Large intestine (tissue), 3 donors: ENCODE results near the gene ATAD3A. TPM values are rescaled to one million over a fixed set of nuclear protein-coding genes. Genes with fewer than 3 reads are reported as not detected.
A peak's percentile ranks its signal among the peaks of the same experiment; 100 is the strongest.

Experiments used
- DNase-seq, 2 donors: peaks; one replicate each; pipeline versions ENCODE4 v3.0.0 to v3.0.0-alpha.2; 2013
- H3K27ac ChIP-seq: one replicate; pipeline ENCODE4 v1.5.1; 2013; ENCODE audit warnings: low read length
- H3K27me3 ChIP-seq: 2 replicates; pipeline ENCODE4 v1.6.1; 2013; ENCODE audit warnings: low read length; ENCODE audit not compliant: control insufficient read depth, insufficient read depth
- H3K36me3 ChIP-seq: 2 replicates; pipeline ENCODE4 v1.6.1; 2013; ENCODE audit warnings: low read length; ENCODE audit not compliant: control insufficient read depth, insufficient read depth
- H3K4me1 ChIP-seq: one replicate; pipeline ENCODE4 v1.6.1; 2013; ENCODE audit warnings: low read length; ENCODE audit not compliant: control insufficient read depth, insufficient read depth
- H3K4me3 ChIP-seq: one replicate; pipeline ENCODE4 v1.5.1; 2013; ENCODE audit warnings: low read length
- H3K9me3 ChIP-seq: one replicate; pipeline ENCODE4 v1.6.1; 2013; ENCODE audit warnings: mild to moderate bottlenecking, low read depth, low read length, moderate library complexity; ENCODE audit not compliant: control insufficient read depth
- WGBS: methylation state at CpG from one replicate; pipeline ENCODE4 v1.1.5; 2013; ENCODE audit warnings: low lambda C conversion rate; ENCODE audit not compliant: insufficient coverage; 5-methylcytosine and 5-hydroxymethylcytosine counted together
- polyA plus RNA-seq: library from polyadenylated mRNA; unstranded; fragments of 120-200 nt; gene quantifications from one replicate; pipeline ENCODE4 v1.2.1, GENCODE V29; 2013

ATAD3A gene
- polyA plus RNA-seq, 1 donor, result 20.1 TPM

DNA sequence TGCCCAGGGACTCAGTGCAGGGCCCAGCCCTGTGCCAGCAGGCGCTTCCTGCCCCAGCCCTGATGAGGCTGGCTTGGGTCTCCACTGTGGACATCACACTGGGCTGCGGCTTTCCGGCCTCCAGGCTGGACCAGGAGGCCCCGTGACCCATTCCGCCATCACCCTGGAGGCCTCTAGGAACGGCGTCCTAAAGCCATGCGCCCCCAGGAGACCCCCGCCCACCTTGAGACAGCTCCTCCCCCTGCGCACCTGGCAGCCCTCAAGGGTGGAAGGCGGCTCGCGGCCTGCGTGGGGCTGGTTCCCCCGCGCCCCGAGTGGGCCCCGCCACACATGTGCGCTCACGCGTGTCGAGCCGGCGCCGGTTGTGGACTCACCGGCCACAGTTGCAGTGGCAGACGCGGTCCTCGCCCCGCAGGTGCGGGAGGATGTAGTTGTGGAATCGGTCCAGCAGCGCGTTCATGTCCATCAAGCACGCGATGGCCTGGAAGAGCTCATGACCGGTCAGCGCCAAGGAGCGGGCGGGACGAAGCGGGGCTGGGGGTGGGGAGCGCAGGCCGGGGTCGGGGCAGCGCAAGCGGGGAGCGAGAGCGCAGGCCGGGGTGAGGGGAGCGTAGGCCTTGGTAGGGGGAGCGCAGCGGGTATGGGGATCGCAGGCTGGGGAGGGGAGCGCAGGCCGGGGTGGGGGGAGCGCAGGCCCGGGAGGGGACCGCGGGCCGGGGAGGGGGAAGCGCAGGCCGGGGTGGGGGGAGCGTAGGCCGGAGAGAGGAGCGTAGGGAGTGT is 27.5 kb downstream of the ATAD3A start:
- no CpG with 5 or more reads among the region's 66 CpGs for WGBS
- peaks cover 24% of the 10 kb centered on the region for H3K4me1 ChIP-seq
- peaks cover 23% of the 10 kb centered on the region for H3K36me3 ChIP-seq
- H3K9me3 ChIP-seq, result peaks cover 16% of the 10 kb centered on the region
- peaks cover 8% of the 10 kb centered on the region for H3K27me3 ChIP-seq
- no peak overlapping the region for H3K27ac ChIP-seq
- peak in 1 of 2 donors; percentile 29 for DNase-seq
- peak overlapping the region; percentile 18 for H3K4me3 ChIP-seq

- peaks cover 16% of the 10 kb centered on the region for H3K9me3 ChIP-seq
- peaks cover 23% of the 10 kb centered on the region for H3K36me3 ChIP-seq
- H3K4me1 ChIP-seq, result peaks cover 24% of the 10 kb centered on the region
- no peak within 1 kb of the TSS for H3K27ac ChIP-seq
- no CpG with 5 or more reads among the region's 100 CpGs for WGBS
- peak within 1 kb of the TSS; percentile 33 for H3K4me3 ChIP-seq
- peak; percentile 45 to 52 for DNase-seq
- peaks cover 8% of the 10 kb centered on the region for H3K27me3 ChIP-seq
These were observed 28.3 kb downstream of the ATAD3A start, which contains the start of gene TMEM240 for GRCh38 chr1:1540090-1540817. Gene TMEM240, minus strand, starts transcription at chr1:1540624. Its CDS starts 278 bp downstream, at chr1:1540346.

DNA sequence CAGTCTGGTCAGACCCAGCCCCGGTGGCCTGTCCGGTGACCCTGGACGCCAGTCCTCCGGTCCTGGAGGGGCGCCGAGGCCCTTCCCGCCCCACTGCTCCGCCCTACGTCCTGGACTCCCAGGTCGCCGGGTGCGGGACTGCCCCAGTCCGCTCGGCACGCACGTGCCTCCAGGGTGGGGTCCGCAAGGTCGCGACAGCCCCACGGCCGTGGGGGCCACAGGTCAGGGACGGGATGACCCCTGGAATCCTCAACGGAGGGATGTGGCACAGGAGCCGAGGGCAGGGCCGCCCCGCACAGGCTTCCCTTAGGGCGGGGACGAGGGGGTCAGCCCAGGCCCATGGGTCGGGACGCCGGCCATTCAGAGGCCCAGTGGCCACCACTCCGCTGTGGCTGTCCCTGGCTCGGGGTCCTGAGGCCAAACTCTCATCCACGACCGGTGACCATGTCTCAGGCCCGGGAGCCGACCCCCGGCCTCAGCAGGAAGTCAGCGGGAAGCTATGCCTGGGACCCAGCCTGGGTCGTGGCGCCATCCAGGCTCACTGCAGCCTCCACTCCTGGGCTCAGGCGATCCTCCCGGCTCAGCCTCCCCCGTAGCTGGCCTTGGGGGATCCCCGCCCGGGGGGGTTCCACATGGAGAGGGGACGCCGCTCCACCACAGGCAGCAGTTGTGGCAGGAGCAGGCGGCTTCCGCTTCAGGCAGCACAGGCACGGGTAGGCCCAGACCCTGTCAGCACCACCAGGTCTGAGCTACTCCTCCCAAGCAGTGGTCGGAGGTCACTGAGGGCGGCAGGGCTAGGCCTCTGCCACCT is 29.1 kb downstream of the ATAD3A start:
- Histone ChIP-seq H3K4me3 (peak overlapping the region; percentile 33), H3K27ac (no peak overlapping the region), H3K4me1 (peaks cover 24% of the 10 kb centered on the region), H3K36me3 (peaks cover 24% of the 10 kb centered on the region), H3K27me3 (peaks cover 8% of the 10 kb centered on the region), H3K9me3 (peaks cover 16% of the 10 kb centered on the region)
- DNase-seq, result peak in 1 of 2 donors; percentile 36
- WGBS, result no CpG with 5 or more reads among the region's 53 CpGs

DNA sequence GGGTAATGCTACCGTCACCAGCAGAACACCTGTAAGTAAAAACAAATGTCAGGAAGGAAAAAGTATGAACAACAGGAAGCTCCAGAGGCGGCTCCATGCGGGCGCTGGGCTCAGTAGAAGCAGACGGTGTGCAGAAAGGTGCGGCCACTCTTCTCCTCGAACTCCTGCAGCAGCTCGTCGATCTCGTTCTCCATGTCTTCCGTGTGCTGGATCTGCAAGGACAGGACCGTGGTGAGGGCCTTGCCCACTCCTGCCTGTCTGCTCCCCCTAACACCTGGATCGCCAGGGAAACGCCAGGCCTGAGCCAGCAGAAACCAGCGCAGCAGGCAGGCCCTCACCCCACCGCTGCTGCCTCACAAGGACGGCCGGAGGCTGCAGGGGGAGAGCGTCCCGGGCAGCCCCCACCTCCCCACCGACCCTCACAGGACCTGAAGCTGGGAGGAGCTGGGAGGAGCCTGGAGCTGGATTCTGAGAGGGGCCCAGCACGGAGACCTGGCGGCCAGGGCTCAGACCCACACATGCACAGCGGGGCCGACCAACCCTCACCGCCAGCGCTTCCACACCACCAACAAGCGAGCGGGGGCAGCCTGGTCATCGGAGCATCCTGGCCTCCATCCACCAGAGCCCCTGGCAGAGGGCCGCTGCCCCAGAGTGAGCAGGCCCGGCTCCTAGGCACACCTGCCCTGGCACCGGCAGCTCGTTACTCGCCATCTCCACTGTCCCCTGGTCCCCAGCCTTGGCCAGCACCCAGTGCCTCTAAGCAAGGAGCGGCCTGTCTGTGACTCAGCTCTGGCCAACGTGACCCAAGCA is 30.2 kb downstream of the ATAD3A start:
- peaks cover 28% of the 10 kb centered on the region for H3K36me3 ChIP-seq
- DNase-seq, result no peak
- H3K27ac ChIP-seq, result no peak overlapping the region
- peaks cover 8% of the 10 kb centered on the region for H3K27me3 ChIP-seq
- H3K9me3 ChIP-seq, result peaks cover 16% of the 10 kb centered on the region
- no peak overlapping the region for H3K4me3 ChIP-seq
- H3K4me1 ChIP-seq, result peaks cover 24% of the 10 kb centered on the region
- whole genome bisulfite sequencing, result 80% methylated on average over 1 of the region's 37 CpGs

DNA sequence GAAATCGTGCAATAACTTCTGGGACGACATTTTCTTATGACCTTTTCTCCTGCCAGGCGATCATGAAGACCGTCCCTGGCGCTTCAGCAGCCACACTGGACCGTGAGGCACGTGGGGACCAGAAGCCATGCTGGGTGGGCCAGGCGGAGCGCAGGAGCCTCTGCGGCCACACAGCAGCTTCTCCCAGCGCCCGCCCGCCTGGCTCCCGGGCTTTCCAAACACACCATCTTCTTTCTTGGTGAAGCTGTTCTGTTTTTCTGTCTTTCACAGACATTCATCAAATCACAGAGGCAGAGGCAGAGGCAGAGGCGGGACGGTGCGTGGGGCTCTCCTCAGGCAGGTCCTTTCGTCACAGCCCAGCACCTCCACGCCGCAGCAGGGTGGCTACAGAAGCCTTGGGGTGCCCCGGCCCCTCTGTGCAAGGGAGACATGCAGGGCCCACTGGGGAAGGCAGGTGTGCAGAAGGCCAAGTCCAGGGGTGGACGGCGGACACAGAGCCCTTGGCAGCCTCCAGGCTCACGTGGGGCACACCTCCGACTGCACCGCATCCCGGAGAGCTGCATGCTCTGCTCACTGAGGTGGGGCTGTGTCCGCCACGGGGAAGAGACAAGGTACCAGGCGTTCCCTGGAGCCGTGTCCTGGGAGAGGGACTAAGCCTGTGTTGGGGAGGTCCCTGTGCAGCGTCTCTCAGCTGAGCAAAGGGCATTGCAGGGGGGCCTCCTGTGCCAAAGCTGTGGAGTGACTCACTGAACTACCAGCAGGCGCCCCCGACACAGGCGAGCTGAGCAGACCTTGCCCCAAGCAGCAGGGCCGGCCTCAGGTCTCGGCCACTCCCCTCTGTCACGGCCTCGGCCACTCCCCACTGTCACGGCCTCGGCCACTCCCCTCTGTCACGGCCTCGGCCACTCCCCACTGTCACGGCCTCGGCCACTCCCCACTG is 31.1 kb downstream of the ATAD3A start:
- DNase-seq, result peak; percentile 89 to 93
- Histone ChIP-seq H3K36me3 (peaks cover 28% of the 10 kb centered on the region), H3K4me3 (peak overlapping the region; percentile 21), H3K27ac (peak overlapping the region; percentile 48), H3K9me3 (peaks cover 16% of the 10 kb centered on the region), H3K4me1 (peaks cover 24% of the 10 kb centered on the region), H3K27me3 (peaks cover 8% of the 10 kb centered on the region)
- no CpG with 5 or more reads among the region's 45 CpGs for WGBS

DNA sequence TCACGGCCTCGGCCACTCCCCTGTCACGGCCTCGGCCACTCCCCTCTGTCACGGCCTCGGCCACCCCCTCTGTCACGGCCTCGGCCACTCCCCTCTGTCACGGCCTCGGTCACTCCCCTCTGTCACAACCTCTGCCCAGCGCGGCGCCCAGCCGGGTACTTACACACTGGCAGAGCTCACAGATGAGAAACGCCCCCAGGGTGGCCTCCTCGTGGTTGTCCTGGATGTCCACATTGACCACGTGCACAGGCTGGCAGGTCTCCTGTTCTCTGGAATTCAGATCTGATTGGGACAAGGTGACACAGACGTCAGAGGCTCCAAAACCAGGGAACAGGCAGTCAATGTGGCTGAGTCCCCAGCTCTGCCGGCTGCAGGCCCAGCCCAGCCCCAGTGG is 31.7 kb downstream of the ATAD3A start:
- Histone ChIP-seq H3K4me3 (peak overlapping the region; percentile 21), H3K9me3 (peaks cover 12% of the 10 kb centered on the region), H3K4me1 (peaks cover 24% of the 10 kb centered on the region), H3K27ac (peak overlapping the region; percentile 48), H3K36me3 (peaks cover 26% of the 10 kb centered on the region), H3K27me3 (peaks cover 8% of the 10 kb centered on the region)
- DNase-seq, result peak; percentile 58 to 62
- no CpG with 5 or more reads among the region's 19 CpGs for WGBS

GRCh38 chr1:1544544-1544943 is 32.6 kb downstream of the ATAD3A start:
- H3K36me3 ChIP-seq, result peaks cover 26% of the 10 kb centered on the region
- no peak overlapping the region for H3K27ac ChIP-seq
- no CpG with 5 or more reads among the region's 10 CpGs for WGBS
- H3K4me1 ChIP-seq, result peaks cover 24% of the 10 kb centered on the region
- H3K27me3 ChIP-seq, result peaks cover 1% of the 10 kb centered on the region
- H3K9me3 ChIP-seq, result peaks cover 12% of the 10 kb centered on the region
- DNase-seq, result no peak
- H3K4me3 ChIP-seq, result no peak overlapping the region

GRCh38 chr1:1545946-1546737 is 34.2 kb downstream of the ATAD3A start:
- H3K36me3 ChIP-seq, result peaks cover 23% of the 10 kb centered on the region
- no peak overlapping the region for H3K4me3 ChIP-seq
- no peak for DNase-seq
- H3K27me3 ChIP-seq, result no peaks in the 10 kb centered on the region
- H3K4me1 ChIP-seq, result peaks cover 20% of the 10 kb centered on the region
- no CpG with 5 or more reads among the region's 23 CpGs for WGBS
- H3K9me3 ChIP-seq, result peaks cover 12% of the 10 kb centered on the region
- no peak overlapping the region for H3K27ac ChIP-seq
